HG03571 (cell line): Measurements from ENCODE around the gene DPEP2NB.
"Not testable (repeated sequence)": the region's sequence is repeated elsewhere in the genome, so short reads cannot be mapped to it uniquely, and the experiment has no call there.

ENCODE experiments used
- ATAC-seq: cut with Tn5 transposase; IDR thresholded peaks from one replicate; pipeline ENCODE4 v1.9.1; 2021; ENCODE audit not compliant: unreplicated experiment

The DPEP2NB gene

GRCh38 chr16:68019167-68019680, 3.5 kb upstream of the DPEP2NB start:
- ATAC-seq, result no peak

DNA sequence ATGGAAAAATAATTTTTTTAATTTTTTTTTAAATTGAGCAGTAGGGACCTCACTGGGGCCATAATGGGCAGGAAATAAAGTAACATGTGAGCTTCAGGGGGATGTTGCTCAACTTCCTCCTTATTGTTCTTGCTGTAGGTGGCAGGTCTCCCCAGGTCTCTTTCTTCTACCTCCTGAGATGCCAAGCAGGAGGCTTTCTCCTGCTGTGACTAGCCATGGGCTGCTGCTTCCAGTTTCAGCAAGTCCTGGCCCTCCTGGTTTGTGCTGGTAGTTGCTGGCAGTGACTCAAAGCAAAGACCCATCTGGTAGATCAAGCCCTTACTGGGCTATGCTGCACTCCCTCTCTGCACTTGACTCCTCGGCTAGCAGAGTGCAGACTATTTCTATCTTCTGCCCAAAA, 2.3 kb downstream of the DPEP2NB start:
- no peak for ATAC-seq

- not testable (repeated sequence) for ATAC-seq
Observed at GRCh38 chr16:68009872-68010271, 5.8 kb downstream of the DPEP2NB start.

GRCh38 chr16:68009157-68009735, 6.5 kb downstream of the DPEP2NB start:
- no peak for ATAC-seq

DNA sequence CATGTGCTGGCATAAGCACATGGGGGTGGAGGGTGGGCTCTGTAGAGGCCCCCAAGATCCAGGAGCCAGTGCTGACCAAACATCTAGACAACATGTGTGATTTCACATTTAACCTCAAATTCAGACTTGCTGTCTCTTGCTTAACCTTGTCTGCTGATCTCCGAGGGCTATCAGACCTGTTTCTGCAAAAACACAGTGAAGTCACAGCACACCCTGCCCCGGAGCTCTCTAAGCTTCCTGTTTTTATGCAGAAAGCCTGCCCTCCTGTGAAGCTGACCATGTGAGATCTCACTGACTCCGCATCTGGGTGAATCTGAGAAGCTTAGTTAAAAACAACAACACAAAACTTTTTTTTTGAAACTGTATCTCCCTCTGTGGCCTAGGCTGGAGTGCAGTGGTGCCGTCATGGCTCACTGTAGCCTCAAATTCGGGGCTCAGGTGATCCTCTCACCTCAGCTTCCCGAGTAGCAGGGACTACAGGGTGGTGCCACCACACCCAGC, 9.9 kb downstream of the DPEP2NB start:
- ATAC-seq, result no peak

DNA sequence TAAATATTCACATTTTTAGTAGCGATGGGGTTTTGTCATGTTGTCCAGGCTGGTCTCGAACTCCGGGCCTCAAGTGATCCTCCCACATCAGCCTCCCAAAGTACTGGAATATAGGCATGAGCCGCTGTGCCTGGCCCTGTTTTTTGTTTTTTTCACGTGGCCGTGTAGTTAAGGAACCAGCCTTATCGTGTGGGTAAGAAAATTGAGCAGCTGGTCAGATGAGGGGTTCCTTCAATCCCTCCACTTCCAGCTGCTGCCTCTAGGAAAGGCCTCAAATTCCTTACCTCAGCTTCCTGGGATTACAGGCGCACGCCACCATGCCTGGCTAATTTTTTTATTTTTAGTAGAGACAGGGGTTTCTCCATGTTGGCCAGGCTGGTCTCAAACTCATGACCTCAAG, 10.5 kb downstream of the DPEP2NB start:
- ATAC-seq, result no peak

- ATAC-seq, result no peak
Observed at GRCh38 chr16:68003031-68003430, 12.7 kb downstream of the DPEP2NB start.

- ATAC-seq, result no peak
Observed at GRCh38 chr16:68000450-68000849, 15.3 kb downstream of the DPEP2NB start.

DNA sequence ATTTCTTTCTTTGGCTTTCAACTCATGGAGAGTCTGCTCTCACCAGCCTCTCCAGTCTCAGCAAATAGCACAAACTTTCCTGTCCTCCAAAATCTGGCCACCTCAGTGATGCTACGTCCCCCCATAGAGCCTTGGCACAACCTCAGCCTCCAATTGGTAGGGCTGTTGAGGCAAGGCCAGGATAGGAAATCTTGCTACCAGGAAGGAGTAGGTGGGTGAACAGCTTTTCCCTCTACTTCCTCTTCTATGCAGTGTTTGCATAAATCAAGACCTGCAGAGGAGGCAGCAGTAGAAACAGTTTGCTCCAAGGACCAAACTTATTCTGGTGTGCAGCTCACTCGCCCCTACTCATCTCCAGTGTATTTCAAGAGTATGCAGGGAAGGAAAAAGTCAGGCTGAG, 15.7 kb downstream of the DPEP2NB start:
- ATAC-seq, result no peak

GRCh38 chr16:67998779-67999688, 16.7 kb downstream of the DPEP2NB start, which contains the start of gene DPEP2:
DPEP2 (minus strand) TSS chr16:67999484; CDS start chr16:67993212, 6,272 bp downstream.
- not testable (repeated sequence) for ATAC-seq

DNA sequence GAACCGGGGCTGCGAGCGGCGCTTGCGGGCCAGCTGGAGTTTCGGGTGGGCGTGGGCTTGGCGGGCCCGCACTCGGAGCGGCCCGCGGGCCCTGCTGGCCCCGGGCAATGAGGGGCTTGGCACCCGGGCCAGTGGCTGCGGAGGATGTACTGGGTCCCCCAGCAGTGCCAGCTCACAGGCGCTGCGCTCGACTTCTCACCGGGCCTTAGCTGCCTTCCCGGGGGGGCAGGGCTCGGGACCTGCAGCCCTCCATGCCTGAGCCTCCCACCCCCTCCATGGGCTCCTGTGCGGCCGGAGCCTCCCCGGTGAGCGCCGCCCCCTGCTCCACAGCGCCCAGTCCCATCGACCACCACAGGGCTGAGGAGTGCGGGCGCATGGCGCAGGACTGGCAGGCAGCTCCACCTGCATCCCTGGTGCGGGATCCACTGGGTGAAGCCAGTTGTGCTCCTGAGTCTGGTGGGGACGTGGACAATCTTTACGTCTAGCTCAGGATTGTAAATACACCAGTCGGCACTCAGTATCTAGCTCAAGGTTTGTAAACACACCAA, 17.4 kb downstream of the DPEP2NB start:
- ATAC-seq, result not testable (repeated sequence)

DNA sequence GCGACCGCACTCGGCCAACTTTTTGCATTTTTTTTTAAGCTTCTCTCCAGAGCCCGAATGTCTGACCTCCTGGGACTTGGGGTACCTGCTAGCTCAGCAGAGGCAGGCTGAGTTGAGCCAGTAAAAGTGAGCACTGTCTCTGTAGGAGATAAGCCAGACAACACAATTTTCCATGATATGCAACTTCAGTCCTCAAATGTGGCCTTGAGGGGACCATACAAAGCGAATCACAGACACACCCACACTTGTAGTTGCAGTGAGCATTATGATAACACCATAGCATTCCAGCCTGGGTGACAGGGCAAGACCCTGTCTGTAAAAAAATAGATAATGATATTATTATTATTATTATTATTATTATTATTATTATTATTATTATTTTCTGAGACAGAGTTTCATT, 19.0 kb downstream of the DPEP2NB start:
- no peak for ATAC-seq

DNA sequence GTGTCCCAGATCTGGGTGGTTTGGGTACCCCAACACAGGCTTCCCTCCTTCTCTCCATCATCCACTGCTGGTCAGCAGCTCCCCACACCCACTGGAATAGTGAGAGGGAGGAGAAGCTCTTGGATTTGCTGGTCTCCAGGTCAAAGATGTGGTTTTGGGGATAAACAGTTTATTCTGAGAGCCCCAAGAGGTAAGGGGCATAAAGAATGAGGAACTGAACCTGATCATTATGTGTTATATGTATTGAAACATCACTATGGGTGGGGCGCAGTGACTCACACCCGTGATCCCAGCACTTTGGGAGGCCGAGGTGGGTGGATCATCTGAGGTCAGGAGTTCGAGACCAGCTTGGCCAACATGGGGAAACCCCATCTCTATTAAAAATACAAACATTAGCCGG, 20.3 kb downstream of the DPEP2NB start:
- ATAC-seq, result no peak

DNA sequence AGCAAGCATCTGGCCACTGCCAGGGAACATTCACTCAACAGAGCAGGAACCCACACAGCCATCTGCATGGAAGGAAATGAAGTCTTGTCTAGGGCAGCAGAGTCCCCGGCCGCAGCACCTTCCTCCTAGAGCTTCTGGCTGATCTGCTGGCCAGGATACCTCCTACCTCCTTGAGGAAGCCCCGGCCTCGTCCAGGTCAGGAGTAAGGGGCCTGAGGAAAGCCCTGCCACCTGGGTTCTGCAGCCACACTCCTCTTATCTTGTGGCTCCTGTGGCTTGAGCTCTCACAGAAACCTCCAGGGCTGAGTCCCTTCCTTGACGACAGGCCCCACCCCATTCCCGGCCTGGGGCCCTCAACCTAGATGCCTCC, 21.7 kb downstream of the DPEP2NB start:
- ATAC-seq, result not testable (repeated sequence)

DNA sequence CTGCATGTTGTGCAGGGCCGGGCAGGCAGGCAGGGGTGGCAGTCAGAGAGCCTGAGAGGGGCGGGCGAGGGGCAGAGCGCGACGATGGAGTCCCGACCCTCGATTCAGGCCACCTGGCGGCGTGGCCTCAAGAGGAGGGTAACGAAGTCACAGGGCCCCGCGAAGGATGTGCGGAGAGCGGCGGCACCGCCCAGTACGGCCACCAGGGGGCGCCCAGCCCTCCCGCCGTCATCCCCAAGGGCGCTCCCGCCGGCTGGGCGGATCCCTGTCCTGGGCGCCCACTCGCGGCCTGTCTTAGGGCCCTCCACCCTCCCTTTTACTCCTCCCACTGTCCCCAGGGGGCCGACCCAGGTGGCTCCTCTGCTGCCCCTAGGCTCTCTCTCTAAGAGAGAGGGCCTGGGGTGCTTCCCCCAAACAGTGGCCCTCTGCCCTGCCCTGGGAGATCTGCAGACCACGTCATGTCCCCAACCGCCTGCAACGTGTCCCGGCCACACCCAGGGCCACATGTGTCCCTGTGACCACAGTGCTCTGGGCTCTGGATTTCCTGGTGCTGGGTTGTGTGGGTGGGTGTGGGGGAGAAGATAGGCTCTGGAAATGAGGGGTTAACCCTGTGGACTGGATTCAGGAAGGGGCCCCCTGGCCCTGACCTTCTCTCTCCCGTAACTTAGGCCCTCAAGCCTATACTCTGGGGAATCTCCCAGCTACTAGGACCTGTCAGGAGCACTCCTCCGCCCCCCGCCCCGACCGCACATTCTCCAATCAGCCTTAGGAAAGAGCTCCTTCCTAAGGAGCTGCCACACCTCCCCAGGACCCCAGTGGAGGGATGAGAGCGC, 22.3 kb downstream of the DPEP2NB start:
- peak; percentile 64 for ATAC-seq

- no peak for ATAC-seq
Observed at GRCh38 chr16:67992661-67993206, 23.0 kb downstream of the DPEP2NB start.

DNA sequence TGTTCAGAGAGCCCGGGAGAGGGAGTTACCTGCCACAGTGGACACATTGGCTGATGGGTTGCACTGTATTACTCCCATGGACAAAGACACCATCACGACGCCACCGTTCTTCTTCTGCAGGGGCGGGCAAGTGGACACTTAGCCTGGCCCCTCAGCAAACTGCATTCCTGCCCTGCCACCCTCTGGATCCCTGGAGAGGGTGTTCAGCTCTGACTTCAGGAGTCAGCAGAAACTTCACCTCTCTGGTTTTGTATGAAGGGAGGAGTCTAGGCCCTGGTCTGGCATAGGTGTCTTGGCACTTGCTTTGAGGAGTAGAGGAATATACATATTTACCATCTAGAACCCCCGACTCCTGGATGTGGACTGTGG, 25.7 kb downstream of the DPEP2NB start:
- no peak for ATAC-seq

- ATAC-seq, result no peak
Observed at GRCh38 chr16:67989322-67990017, 26.2 kb downstream of the DPEP2NB start.

- ATAC-seq, result no peak
Observed at GRCh38 chr16:67988675-67989074, 27.0 kb downstream of the DPEP2NB start.
